OCI-LY3 (cell line): ENCODE results near the gene PCSK2.

ENCODE experiments used
- H2AFZ ChIP-seq: fragments of 200-600, 300-600 bp; shearing (Covaris generic); 2 replicates; pipeline ENCODE4 v1.6.0; 2014; ENCODE audit warnings: antibody characterized with exemption, low read depth, low read length
- H3K27ac ChIP-seq: fragments of 200-600, 300-600 bp; sonication (generic); 2 replicates; pipeline ENCODE4 v1.5.1; 2014; ENCODE audit warnings: mild to moderate bottlenecking, low read length, moderate library complexity, mixed read lengths
- H3K27me3 ChIP-seq: fragments of 200-600, 300-600 bp; sonication (generic); 2 replicates; pipeline ENCODE4 v1.6.1; 2014; ENCODE audit warnings: low read depth, low read length, mixed read lengths
- H3K36me3 ChIP-seq: fragments of 200-600, 300-600 bp; sonication (generic); replicated peaks from 2 replicates; pipeline ENCODE3; 2014; ENCODE audit warnings: low read depth, low read length, mixed read lengths
- H3K4me1 ChIP-seq: fragments of 300-600, 200-600 bp; sonication (generic); 2 replicates; pipeline ENCODE4 v1.6.1; 2014; ENCODE audit warnings: low read length, mixed read lengths
- H3K4me2 ChIP-seq: fragments of 200-600, 300-600 bp; sonication (generic); 2 replicates; pipeline ENCODE4 v1.6.1; 2014; ENCODE audit warnings: low read length, mixed read lengths
- H3K4me3 ChIP-seq: fragments of 300-600, 200-600 bp; sonication (generic); 2 replicates; pipeline ENCODE4 v1.5.1; 2014; ENCODE audit warnings: antibody characterized with exemption, mild to moderate bottlenecking, low read length, moderate library complexity
- H3K79me2 ChIP-seq: fragments of 300-600, 200-600 bp; shearing (Covaris generic); 2 replicates; pipeline ENCODE4 v1.6.1; 2014; ENCODE audit warnings: mild to moderate bottlenecking, low read length, mixed read lengths
- H3K9ac ChIP-seq: fragments of 300-600, 200-600 bp; shearing (Covaris generic); 2 replicates; pipeline ENCODE4 v1.6.0; 2014; ENCODE audit warnings: mild to moderate bottlenecking, low read length, moderate library complexity
- H3K9me3 ChIP-seq: fragments of 200-600, 300-600 bp; shearing (Covaris generic); 2 replicates; pipeline ENCODE4 v1.6.1; 2014; ENCODE audit warnings: low read length, mixed read lengths; ENCODE audit not compliant: insufficient read depth
- H4K20me1 ChIP-seq: fragments of 200-600, 300-600 bp; sonication (generic); 2 replicates; pipeline ENCODE4 v1.6.1; 2016; ENCODE audit warnings: low read length, mixed read lengths; ENCODE audit not compliant: insufficient read depth
- CTCF ChIP-seq: fragments of 200-600, 300-600 bp; sonication (generic); IDR thresholded peaks from 2 replicates; pipeline ENCODE4 v1.5.1; 2014; ENCODE audit warnings: antibody characterized with exemption, low read length, low read depth
- EZH2phosphoT487 ChIP-seq: fragments of 200-600 bp; shearing (Covaris generic); IDR thresholded peaks from 2 replicates; pipeline ENCODE4 v1.6.1; 2018; ENCODE audit warnings: antibody characterized with exemption, mixed run types, low read depth

PCSK2 gene

GRCh38 chr20:17315407-17316231 lies 88.8 kb downstream of the PCSK2 start:
- no peak for TF ChIP-seq EZH2phosphoT487
- TF ChIP-seq CTCF = no peak
- Histone ChIP-seq H3K27ac (no peak overlapping the region), H3K36me3 (no peaks in the 10 kb centered on the region), H3K4me3 (no peak overlapping the region), H3K9ac (no peak overlapping the region), H3K27me3 (peaks cover 29% of the 10 kb centered on the region), H4K20me1 (no peaks in the 10 kb centered on the region), H3K9me3 (no peaks in the 10 kb centered on the region), H2AFZ (no peak overlapping the region), H3K79me2 (no peaks in the 10 kb centered on the region), H3K4me2 (no peak overlapping the region), H3K4me1 (no peaks in the 10 kb centered on the region)

- TF ChIP-seq CTCF (no peak), EZH2phosphoT487 (no peak)
- no peak overlapping the region for H3K4me2 ChIP-seq
- no peak overlapping the region for H3K27ac ChIP-seq
- no peaks in the 10 kb centered on the region for H3K79me2 ChIP-seq
- H3K4me1 ChIP-seq = no peaks in the 10 kb centered on the region
- H3K4me3 ChIP-seq = no peak overlapping the region
- no peaks in the 10 kb centered on the region for H4K20me1 ChIP-seq
- H3K27me3 ChIP-seq = peaks cover 37% of the 10 kb centered on the region
- no peak overlapping the region for H2AFZ ChIP-seq
- H3K36me3 ChIP-seq = no peaks in the 10 kb centered on the region
- H3K9ac ChIP-seq = no peak overlapping the region
- no peaks in the 10 kb centered on the region for H3K9me3 ChIP-seq
Observed at GRCh38 chr20:17316316-17317038, 89.6 kb downstream of the PCSK2 start.

GRCh38 chr20:17317341-17317740 lies 90.5 kb downstream of the PCSK2 start:
- Histone ChIP-seq H4K20me1 (no peaks in the 10 kb centered on the region), H3K36me3 (no peaks in the 10 kb centered on the region), H3K27ac (no peak overlapping the region), H3K4me2 (no peak overlapping the region), H3K79me2 (no peaks in the 10 kb centered on the region), H3K9me3 (no peaks in the 10 kb centered on the region), H3K9ac (no peak overlapping the region), H3K4me3 (no peak overlapping the region), H3K27me3 (peaks cover 38% of the 10 kb centered on the region), H2AFZ (no peak overlapping the region), H3K4me1 (no peaks in the 10 kb centered on the region)
- TF ChIP-seq CTCF = no peak
- no peak for TF ChIP-seq EZH2phosphoT487

- no peaks in the 10 kb centered on the region for H4K20me1 ChIP-seq
- H3K27ac ChIP-seq = no peak overlapping the region
- H3K4me1 ChIP-seq = no peaks in the 10 kb centered on the region
- peaks cover 34% of the 10 kb centered on the region for H3K27me3 ChIP-seq
- no peak overlapping the region for H3K4me3 ChIP-seq
- no peak for TF ChIP-seq EZH2phosphoT487
- no peak for TF ChIP-seq CTCF
- no peaks in the 10 kb centered on the region for H3K36me3 ChIP-seq
- H3K9me3 ChIP-seq = no peaks in the 10 kb centered on the region
- H3K4me2 ChIP-seq = no peak overlapping the region
- H2AFZ ChIP-seq = no peak overlapping the region
- no peaks in the 10 kb centered on the region for H3K79me2 ChIP-seq
- H3K9ac ChIP-seq = no peak overlapping the region
Observed at GRCh38 chr20:17320456-17320855, 93.6 kb downstream of the PCSK2 start.
